Measurements from ENCODE around the gene CUBN.

DNA sequence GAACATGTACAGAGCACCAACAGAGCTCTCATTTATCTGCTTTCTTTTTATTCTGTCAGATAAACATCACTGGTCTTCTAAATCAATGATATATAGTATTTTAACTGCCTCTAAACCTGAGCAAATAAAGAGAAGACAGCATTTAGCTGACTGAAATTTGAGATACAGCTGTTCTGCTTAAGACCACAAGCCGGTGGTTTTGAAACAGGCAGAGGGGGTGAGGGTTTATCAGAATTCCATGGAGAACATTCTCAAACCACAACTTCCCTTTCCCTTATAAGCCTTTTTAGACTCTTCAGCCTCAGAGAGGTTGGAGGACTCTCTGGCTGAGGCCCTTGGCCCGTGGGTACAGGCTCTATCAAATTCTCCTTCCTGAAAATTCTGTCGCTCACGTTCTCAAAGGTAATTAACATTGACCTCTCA is 225.0 kb downstream of the CUBN start:
- TF ChIP-seq, protein P1, sequence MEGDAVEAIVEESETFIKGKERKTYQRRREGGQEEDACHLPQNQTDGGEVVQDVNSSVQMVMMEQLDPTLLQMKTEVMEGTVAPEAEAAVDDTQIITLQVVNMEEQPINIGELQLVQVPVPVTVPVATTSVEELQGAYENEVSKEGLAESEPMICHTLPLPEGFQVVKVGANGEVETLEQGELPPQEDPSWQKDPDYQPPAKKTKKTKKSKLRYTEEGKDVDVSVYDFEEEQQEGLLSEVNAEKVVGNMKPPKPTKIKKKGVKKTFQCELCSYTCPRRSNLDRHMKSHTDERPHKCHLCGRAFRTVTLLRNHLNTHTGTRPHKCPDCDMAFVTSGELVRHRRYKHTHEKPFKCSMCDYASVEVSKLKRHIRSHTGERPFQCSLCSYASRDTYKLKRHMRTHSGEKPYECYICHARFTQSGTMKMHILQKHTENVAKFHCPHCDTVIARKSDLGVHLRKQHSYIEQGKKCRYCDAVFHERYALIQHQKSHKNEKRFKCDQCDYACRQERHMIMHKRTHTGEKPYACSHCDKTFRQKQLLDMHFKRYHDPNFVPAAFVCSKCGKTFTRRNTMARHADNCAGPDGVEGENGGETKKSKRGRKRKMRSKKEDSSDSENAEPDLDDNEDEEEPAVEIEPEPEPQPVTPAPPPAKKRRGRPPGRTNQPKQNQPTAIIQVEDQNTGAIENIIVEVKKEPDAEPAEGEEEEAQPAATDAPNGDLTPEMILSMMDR (conservative IDR thresholded peaks at IDR 0.05 in 1 of 2, IDR thresholded peaks at IDR 0.05 in 1 of 2; ENCODE audit: extremely low read depth in 1 of 2, insufficient read depth in 1 of 2, low read depth in 1 of 2, low read length in 2 of 2): no peak
- TF ChIP-seq EZH2 (IDR thresholded peaks at IDR 0.05; ENCODE audit: borderline replicate concordance, low read length): no peak

Data from mammary epithelial cell (primary cell).